ENCODE results near the gene ADGRG6. TPM values are rescaled to one million over a fixed set of nuclear protein-coding genes. Genes with fewer than 3 reads are reported as not detected.

The ADGRG6 gene
- total and polyA plus RNA-seq, 2 of the 8 experiments (the other 6 are each of a cell fraction or from before 2014, with no cell fraction given), result 1.1 to 6.2 TPM

GRCh38 chr6:142265476-142265875 is 36.3 kb upstream of the ADGRG6 start:
- Histone ChIP-seq H2BK5ac (ENCODE audit: low read depth, low read length) (no peak overlapping the region), H3K79me2 (ENCODE audit: control insufficient read depth in 1 of 2, insufficient read depth in 2 of 2, low read length in 2 of 2) (no peaks in the 10 kb centered on the region), H2AK5ac (ENCODE audit: low read depth, low read length) (no peak overlapping the region), H4K5ac (ENCODE audit: insufficient read length, low read depth, low read length) (no peak overlapping the region), H3K4ac (replicated peaks; ENCODE audit: insufficient read length, low read depth, low read length) (no peak overlapping the region), H2AFZ (ENCODE audit: low read length) (no peak overlapping the region), H2BK20ac (ENCODE audit: low read length) (no peak overlapping the region), H3K79me1 (ENCODE audit: low read depth, low read length) (no peaks in the 10 kb centered on the region), H4K91ac (replicated peaks; ENCODE audit: insufficient read length, low read length) (no peak overlapping the region), H3K4me2 (ENCODE audit: insufficient read depth in 1 of 2, low read depth in 2 of 2, low read length in 2 of 2) (no peak overlapping the region), H3K4me1 (replicated peaks in 1 of 4; ENCODE audit: control insufficient read depth in 3 of 4, insufficient read depth in 4 of 4, low read length in 3 of 4) (no peaks in the 10 kb centered on the region), H3K56ac (replicated peaks; ENCODE audit: insufficient read length, low read depth, low read length) (no peak overlapping the region), H4K20me1 (replicated peaks in 1 of 2; ENCODE audit: control insufficient read depth in 1 of 2, insufficient read depth in 2 of 2, low read length in 2 of 2) (no peaks in the 10 kb centered on the region), H3K14ac (ENCODE audit: insufficient read length) (no peak overlapping the region), H2BK15ac (ENCODE audit: low read length) (no peak overlapping the region), H3K9me3 (ENCODE audit: insufficient read depth in 2 of 2, low read depth in 1 of 2, low read length in 1 of 2) (no peaks in the 10 kb centered on the region), H4K8ac (ENCODE audit: extremely low read depth, insufficient read depth, low read length) (no peak overlapping the region), H3K9ac (replicated peaks in 1 of 4; ENCODE audit: extremely low read depth in 1 of 4, low read depth in 3 of 4, low read length in 3 of 4) (no peak overlapping the region), H3K27me3 (replicated peaks in 1 of 4; ENCODE audit: control insufficient read depth in 3 of 4, extremely low read depth in 1 of 4, insufficient read depth in 3 of 4, low read length in 3 of 4) (peaks cover 0 to 1% (median 0%) of the 10 kb centered on the region in 4 experiments; a peak in 1 of 7 replicates), H2BK120ac (replicated peaks; ENCODE audit: low read depth, low read length) (no peak overlapping the region), H3K36me3 (ENCODE audit: control insufficient read depth in 2 of 4, insufficient read depth in 4 of 4, low read length in 3 of 4) (no peaks in the 10 kb centered on the region), H3K23ac (ENCODE audit: insufficient read length) (no peak overlapping the region), H3K23me2 (ENCODE audit: low read depth, low read length) (peaks cover 2% of the 10 kb centered on the region; the same call in 1 of the 2 replicates), H2BK12ac (ENCODE audit: low read depth, low read length) (no peak overlapping the region), H3K4me3 (ENCODE audit: extremely low read depth in 1 of 4, insufficient read depth in 2 of 4, low read depth in 3 of 4, low read length in 4 of 4) (no peak overlapping the region), H3K18ac (ENCODE audit: extremely low read depth, low read length) (no peak overlapping the region), H3K27ac (ENCODE audit: low read depth, low read length) (no peak overlapping the region)
- POLR2A ChIA-PET (ENCODE audit: partially characterized antibody), result no interaction called here
- 94% methylated on average over 1 of the region's 1 CpG; no CpG with 5 or more reads in 1 of the 2 experiments for WGBS, 2 experiments (ENCODE audit: extremely low coverage in 1 of 2, insufficient coverage in 1 of 2, insufficient read length in 1 of 2, insufficient replicate concordance in 2 of 2, low coverage in 1 of 2, low lambda C conversion rate in 2 of 2, missing lambda C conversion rate in 1 of 2)
- TF ChIP-seq RNF2 (IDR thresholded peaks at IDR 0.05; ENCODE audit: borderline replicate concordance, low read depth, low read length, missing control alignments, poor library complexity, severe bottlenecking) (no peak), RXRA (IDR thresholded peaks at IDR 0.05; ENCODE audit: insufficient read depth, low read depth, low read length) (no peak), BCL11A (IDR thresholded peaks at IDR 0.05; ENCODE audit: low read depth in 2 of 2, low read length in 2 of 2) (no peak)
- CTCF ChIA-PET (ENCODE audit: partially characterized antibody), result interaction anchor here (0.9 to 3.8 kb wide), 2 partner anchors 14 to 33 kb away, joined by 3 to 9 read pairs; no protein-coding TSS in a partner anchor
- no peak for FAIRE-seq
- no peak for DNase-seq (ENCODE audit: low read depth in 1 of 2, low spot score in 2 of 2)

All from H1 (cell line).